ENCODE results near the gene MCHR1. TPM values are rescaled to one million over a fixed set of nuclear protein-coding genes. Genes with fewer than 3 reads are reported as not detected.

The MCHR1 gene
- total RNA-seq, 1 experiment from 2014 or later = 0.07 TPM

- DNase-seq (ENCODE audit: low read depth) = no peak
Observed at GRCh38 chr22:40726514-40726913, 47.2 kb downstream of the MCHR1 start.

GRCh38 chr22:40727070-40727963 is 48.0 kb downstream of the MCHR1 start:
- DNase-seq (ENCODE audit: low read depth) = no peak

- DNase-seq (ENCODE audit: low read depth) = no peak
Observed at GRCh38 chr22:40727964-40728615, 48.8 kb downstream of the MCHR1 start.

GRCh38 chr22:40728731-40729189 is 49.5 kb downstream of the MCHR1 start:
- DNase-seq (ENCODE audit: low read depth) = peak; percentile 60

- DNase-seq (ENCODE audit: low read depth) = no peak
Observed at GRCh38 chr22:40729284-40729683, 50.0 kb downstream of the MCHR1 start.

Other genes starting within 250 kb of the MCHR1 start
- gene MRTFA, start 42.8 kb upstream of the MCHR1 start, total RNA-seq (2014; rRNA removed; shearing (Covaris generic)) = 25.4 and 25.8 TPM in 2 replicates
- gene SLC25A17, start 139.9 kb downstream of the MCHR1 start, total RNA-seq (2014; rRNA removed; shearing (Covaris generic)) = 39.1 and 52.6 TPM in 2 replicates
- 87.2 and 129 TPM in 2 replicates for gene ST13, start 177.2 kb downstream of the MCHR1 start, total RNA-seq (2014; rRNA removed; shearing (Covaris generic))
- gene XPNPEP3, start 177.7 kb downstream of the MCHR1 start, total RNA-seq (2014; rRNA removed; shearing (Covaris generic)) = 7.4 and 9.0 TPM in 2 replicates
- gene DNAJB7, start 182.6 kb downstream of the MCHR1 start, total RNA-seq (2014; rRNA removed; shearing (Covaris generic)) = not detected in 2 replicates

Measured in M059J (cell line).